ENCODE measurements around the gene HACD3.
A peak's percentile ranks its signal among the peaks of the same experiment; 100 is the strongest.
"Not testable (repeated sequence)": the region's sequence is repeated elsewhere in the genome, so short reads cannot be mapped to it uniquely, and the experiment has no call there.

HACD3 gene

DNA sequence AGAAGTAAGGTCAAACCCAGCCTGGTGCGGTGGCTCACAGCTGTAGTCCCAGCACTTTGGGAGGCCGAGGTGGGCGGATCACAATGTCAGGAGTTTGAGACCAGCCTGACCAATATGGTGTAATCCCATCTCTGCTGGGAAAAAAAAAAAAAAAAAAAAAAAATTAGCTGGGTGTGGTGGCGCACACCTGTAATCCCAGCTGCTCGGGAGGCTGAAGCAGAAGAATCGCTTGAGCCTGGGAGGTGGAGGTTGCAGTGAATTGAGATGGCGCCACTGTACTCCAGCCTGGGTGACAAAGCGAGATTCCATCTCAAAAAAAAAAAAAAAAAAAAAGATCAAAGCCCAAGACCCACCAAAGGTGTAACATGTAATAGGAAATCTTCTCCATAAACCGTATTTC, 19.0 kb downstream of the HACD3 start:
- not testable (repeated sequence) for DNase-seq (ENCODE audit: low read depth, low spot score)

DNA sequence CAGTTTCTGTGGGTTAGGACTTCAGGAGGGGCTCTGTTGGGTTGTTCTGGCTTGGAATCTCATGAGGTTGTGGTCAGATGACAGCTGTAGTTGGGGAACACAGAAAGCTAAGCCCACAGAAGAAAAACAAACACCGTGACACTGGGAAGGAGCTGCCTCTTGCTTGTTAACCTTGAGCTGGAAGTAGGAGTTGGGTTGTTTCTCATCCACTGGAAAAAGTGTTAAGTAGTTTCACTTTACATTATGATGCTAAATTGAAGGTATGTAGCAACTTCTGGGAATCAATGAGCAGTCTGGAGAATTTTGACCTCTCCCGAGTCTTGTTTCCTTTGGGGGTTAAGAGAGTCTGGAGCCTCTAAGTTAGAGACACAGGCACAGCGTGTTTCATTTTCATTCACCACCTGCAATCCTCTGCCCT, 20.4 kb downstream of the HACD3 start:
- DNase-seq (ENCODE audit: low read depth, low spot score): no peak

DNA sequence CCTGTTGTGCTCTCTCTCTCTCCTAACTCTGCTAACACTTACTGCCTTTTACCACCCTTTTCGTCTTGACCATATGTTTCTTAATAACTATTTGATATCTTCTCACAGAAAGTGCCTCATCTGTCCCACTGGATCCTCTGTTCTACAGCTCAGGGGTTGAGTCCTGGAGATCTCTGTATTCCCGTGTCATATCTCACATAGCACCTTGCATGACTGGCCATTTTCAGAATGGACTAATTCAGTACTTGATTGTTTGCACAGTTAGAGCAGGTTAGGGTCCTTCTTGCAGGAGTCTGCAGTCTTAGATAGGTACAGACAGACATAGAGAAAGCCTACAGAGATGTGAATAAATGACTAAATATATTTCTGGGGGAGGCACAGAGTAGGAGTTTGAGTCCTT, 20.9 kb downstream of the HACD3 start:
- no peak for DNase-seq (ENCODE audit: low read depth, low spot score)

DNA sequence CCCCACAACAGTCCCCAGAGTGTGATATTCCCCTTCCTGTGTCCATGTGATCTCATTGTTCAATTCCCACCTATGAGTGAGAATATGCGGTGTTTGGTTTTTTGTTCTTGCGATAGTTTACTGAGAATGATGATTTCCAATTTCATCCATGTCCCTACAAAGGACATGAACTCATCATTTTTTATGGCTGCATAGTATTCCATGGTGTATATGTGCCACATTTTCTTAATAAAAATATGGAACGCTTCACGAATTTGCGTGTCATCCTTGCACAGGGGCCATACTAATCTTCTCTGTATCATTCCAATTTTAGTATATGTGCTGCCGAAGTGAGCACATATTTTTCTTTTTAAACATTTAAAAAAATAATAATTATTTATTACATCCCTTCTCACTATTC, 22.6 kb downstream of the HACD3 start:
- not testable (repeated sequence) for DNase-seq (ENCODE audit: low read depth, low spot score)

DNA sequence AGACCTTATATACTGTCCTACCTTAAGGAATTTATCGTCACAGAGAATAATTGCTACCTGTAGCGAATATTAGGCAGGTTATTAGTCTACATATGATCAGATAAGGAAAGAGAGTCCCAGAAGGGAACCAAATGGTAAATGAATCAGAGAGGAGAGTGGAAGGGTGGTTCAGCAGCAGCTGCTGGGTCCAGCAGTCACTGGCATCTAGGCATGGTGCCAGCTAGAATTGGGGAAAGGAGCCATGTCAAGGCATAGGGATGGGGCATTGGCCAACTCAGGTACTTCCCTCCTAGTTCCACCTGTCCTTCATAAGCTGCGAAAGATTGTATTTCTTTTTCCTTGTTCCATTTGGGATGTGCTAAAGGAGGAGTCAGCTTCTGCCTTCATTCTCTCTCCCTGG, 23.4 kb downstream of the HACD3 start:
- no peak for DNase-seq (ENCODE audit: low read depth, low spot score)

DNA sequence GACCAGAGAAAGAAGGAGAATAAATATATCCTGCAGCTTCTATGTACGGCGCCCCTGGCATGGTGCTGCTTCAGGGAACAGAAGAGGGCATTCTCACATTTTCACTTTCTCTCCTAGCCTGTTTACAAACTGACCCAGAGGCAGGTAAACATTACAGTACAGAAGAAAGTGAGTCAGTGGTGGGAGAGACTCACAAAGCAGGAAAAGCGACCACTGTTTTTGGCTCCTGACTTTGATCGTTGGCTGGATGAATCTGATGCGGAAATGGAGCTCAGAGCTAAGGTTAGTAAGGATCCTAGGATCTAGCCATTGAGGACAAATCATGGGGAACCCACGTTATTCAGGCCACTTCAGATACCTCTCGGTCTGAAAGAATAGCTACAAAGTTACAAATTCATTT, 26.4 kb downstream of the HACD3 start:
- no peak for DNase-seq (ENCODE audit: low read depth, low spot score)

DNA sequence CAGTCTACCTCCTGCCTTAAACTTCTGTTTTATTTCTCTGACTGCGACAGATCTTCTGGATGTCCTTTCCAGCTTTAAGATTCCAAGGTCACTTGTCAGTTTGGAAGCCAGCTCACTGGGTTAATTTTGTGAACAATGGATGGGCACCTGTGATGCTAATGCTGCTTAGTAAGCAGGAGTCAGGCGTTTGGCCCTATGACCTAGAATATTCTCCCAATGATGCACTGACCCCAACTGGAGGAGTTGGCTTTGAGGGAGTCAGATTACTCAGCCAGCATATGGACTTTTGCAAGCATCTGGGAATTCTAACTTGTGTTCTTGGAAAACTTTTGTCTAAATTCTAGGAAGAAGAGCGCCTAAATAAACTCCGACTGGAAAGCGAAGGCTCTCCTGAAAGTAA, 28.1 kb downstream of the HACD3 start:
- no peak for DNase-seq (ENCODE audit: low read depth, low spot score)

DNA sequence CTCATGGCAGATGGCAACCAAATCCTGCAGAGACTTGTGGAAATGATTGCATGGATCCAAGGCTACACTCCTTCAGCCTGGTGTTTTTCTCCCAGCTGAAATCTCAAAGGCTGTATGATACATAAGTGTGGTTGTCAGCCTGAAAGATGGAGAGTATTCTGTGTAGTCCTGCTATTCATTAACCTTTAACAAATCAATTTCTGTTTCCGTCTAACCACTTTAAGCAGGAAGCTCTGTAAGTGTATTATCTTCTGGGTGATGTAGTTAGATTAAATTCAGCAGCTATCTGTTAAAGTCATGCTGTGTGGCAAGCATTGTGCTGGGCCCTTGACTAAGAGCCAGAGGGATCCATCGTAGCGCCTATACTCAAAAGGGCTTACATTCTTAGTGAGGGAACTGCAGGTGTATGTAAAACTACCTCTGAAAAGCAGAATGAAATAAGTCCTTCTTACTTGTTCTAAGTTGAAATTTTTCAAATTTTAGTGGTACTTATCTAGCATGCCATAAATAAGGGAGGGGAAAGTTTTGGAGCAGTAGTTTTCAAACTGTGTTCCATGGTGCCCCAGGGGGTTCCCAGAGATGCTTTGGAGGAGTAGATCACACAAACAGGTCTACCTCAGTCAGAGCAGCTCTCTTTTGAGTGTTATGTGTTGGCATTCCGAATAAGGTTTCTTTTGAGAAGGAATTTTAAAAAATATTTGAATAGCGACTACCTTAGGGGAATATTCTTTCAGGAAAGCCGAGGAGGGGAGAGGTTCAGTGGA, 28.9 kb downstream of the HACD3 start:
- DNase-seq (ENCODE audit: low read depth, low spot score): no peak

DNA sequence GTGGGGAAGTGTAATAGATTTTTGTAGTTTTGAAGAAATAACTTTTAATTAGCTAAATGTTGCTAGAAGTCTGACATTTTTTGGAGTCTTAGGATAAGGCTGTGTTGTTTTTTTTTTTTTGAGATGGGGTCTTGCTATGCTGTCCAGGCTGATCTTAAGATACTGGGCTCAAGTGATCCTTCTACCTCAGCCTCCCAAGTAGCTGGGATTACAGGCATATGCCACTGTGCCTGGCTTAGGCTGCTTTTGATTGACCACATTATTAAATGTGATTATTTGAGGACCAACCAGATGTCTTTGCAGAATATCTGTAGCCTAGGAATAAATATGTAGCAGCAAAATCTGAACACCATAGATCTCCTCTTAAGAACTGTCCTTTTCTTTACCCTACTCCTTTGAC, 29.7 kb downstream of the HACD3 start:
- no peak for DNase-seq (ENCODE audit: low read depth, low spot score)

DNA sequence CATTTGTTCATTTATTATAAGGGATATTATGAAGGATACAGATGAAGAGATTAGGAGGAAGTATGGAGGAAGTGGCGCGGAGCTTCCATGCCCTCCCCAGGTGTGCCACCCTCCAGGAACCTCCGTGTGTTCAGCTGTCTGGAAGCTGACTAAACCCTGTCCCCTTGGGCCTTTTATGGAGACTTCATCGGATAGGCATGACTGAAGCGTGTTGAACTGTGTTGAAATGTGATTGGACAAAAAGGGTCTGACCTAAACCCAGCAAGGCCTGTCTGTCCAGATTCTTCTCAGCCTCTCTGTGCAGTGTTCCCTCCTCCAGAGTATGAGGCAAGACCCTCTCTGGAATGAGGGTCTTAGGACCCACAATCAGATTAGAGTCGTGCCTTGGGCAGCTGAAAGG, 31.7 kb downstream of the HACD3 start:
- DNase-seq (ENCODE audit: low read depth, low spot score): no peak

DNA sequence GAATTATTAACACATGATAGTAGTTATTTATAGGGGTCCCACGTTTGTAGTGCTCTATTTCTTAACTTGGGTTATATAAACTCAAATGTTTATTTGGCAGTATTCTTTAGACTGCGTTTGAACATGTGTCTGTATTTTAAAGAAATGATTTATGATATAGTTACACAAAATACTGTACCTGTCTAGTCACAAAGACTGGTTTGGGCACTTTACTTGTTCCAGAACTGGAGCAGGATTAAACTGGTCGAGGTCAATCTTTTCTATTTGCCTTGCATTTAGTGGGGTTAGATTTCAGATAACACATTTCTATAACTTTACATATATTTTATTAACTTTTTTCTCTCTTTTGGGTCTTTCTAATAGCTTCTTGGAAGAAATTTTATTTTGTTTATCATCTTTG, 39.5 kb downstream of the HACD3 start:
- DNase-seq (ENCODE audit: low read depth, low spot score): no peak

DNA sequence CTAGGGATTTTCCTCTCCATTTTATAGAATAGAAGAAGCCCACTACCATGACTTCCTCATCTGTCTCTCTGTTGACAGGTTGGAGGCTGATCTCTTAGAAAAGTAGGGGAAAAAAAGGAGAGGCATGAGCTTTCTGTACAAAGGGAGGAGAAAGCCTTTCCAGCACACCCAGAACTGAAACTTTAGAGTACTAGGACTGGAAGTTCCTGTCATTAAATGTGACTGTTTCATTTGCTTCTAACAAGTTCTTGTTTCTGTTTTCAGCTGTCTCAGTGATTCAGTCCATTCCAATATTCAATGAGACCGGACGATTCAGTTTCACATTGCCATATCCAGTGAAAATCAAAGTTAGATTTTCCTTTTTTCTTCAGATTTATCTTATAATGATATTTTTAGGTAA, 41.7 kb downstream of the HACD3 start:
- DNase-seq (ENCODE audit: low read depth, low spot score): no peak

DNA sequence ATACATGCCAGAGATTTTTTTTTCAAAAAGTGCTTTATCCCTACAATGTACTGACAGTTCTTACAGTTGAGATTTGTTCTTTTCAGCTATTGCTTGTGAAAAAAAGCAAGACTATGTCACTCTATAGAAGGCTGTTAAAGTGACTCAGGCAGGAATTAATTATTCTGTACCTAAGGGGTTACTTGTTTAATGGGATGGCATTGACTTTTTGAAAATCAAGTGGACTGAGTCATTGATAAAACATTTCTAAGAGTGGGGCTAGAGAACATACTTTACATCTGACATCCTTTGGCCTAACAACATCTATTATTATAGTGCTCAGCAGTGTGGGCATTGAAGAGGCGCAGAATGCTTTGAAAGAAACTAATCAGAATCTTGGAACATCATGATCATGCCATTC, 46.4 kb downstream of the HACD3 start:
- DNase-seq (ENCODE audit: low read depth, low spot score): no peak

DNA sequence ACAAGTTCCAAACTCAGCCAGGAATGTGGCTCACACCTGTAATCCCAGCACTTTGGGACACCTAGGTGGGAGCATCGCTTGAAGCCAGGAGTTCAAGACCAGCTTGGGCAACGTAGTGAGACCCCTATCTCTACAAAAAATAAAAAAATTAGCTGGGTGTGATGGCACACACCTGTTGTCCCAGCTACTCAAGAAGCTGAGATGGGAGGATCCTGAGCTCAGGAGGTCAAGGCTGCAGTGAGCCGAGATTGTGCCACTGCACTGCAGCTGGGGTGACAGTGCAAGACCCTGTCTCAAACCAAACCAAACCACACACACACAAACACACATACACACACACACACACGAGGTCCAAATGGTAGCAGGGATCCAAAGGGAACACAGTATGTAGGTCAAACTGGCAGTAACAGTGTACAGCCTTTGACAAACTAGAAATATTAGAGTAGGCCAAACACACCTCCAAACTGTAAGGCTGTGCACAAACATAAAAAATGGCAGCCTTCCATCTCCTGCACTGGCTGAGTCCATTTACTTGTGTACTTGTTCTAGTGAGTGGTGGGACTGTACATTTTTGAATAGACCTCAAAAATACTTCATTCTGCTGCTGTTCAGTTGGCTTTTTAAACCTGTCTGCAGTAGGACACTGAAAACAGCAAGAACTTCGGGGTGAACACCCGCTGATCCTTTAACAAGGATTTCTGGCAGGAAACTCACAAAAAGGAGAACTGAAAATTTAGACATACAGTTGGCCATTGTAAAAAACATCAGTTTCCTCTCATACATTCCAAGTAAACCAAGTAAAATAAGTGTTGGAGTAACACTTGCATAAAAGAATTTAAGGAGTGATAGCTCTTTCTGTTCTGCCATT, 47.1 kb downstream of the HACD3 start:
- DNase-seq (ENCODE audit: low read depth, low spot score): no peak

DNA sequence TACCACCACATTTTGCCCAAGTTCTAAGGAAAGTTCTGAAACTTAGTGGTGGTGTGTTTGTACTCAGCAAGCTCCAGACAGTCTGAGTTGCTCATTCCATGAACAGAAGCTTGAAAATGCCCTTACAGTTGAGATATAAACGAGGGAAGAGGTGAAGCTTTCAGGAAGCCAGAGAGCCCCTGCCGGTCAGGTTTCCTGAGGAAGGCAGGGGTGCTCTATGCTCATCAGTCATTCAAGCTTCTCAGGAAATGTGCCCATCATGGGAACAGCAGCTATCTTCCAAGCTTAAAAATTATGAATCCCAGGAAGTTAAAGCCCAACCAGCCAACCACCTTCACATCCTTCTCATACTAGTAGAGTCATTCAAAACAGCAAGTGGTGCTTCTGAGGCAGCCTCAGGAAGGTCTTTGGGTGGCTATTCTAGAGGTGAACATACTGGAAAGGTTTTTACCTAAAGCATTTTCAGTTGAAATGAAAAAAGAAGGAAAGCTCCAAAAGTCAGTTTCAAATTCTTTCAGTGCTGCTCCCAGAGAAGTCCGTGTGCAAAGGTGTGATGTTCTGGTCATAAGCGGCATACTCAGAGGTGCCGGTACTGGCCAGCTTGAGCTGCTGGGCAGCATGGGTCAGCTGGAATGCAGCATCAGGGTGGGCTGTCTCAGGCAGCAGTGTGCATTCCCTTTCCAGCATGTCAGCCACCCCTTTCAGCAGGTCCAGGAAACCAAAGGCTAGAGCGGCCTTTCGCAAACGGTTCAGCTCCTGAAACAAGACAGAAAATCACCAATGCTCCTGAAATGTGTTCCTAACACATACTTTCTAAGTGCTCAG, 48.9 kb downstream of the HACD3 start:
- no peak for DNase-seq (ENCODE audit: low read depth, low spot score)

DNA sequence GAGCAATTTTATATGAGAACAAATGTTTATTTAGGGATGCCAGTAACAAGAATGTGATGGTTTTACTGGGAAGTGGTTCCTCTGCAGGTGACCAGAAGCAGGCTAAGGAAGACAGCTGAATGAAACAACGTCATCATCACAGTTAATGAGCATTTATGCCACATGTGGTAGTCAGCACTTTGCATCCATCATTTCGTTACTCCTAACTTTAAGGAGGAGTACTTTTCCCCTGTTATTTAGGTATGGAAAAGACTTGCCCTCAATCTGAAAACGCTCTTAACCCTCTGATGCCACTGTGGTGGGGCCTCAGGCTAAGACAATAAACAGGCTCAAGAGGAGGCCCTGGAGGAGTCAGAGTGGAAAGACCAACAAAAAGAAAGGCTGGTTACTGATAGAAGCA, 49.5 kb downstream of the HACD3 start:
- no peak for DNase-seq (ENCODE audit: low read depth, low spot score)

DNA sequence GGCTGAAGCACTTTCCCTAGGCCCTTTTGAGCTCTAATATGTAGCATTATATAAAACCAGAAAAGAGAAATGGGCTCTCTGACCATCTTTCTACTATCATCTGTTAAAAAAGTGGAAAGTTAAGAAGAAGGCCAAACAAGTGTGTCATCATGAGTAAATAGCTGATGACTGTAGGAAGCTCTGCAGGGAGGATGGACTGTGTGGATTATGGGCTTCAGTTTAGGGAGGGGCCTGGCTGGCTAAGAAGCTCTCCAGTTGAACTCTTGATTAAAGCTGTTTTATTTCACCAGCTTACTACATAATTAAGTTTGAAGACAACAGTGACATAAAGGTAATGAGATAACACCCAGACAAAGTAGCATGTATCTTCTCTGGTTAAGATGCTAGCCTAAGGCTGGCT, 50.0 kb downstream of the HACD3 start:
- DNase-seq (ENCODE audit: low read depth, low spot score): peak; percentile 36

DNA sequence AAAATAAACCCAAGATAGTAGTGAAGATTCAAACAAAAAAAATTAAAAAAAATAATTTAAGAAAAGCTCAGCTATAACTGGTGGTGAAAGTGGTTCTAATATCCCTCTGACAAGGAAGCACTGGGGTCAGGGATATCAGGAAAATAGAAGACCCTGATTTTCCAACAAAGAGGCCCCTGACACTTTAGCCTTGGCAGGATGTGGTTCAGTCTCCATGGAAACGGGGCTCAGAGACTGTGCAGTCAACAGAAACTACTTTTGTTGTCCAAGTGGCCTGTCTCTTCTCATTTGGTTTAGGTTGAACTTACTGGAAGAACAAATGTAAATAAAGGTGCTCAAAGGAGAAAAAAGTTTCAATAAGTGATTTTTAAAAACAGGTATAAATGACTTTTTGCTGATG, 53.4 kb downstream of the HACD3 start:
- DNase-seq (ENCODE audit: low read depth, low spot score): no peak

DNA sequence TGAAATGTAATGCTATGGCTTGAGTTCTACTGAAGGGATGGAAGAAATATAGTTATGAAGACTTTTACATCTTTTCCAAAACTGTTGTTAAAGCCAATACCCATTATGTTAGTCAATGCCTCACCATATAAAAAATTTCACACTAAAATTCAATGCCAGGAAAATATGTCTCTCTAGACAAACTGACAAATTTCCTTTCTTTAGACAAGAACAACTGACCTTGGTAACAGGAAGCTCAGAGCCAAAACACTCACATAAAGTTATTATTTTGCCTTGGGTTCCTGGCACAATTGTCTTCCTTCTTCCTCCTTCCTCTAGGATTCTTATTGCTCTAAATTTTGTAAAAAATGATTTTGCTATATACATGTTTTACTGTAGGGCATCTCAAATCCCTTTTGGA, 54.0 kb downstream of the HACD3 start:
- DNase-seq (ENCODE audit: low read depth, low spot score): no peak

DNA sequence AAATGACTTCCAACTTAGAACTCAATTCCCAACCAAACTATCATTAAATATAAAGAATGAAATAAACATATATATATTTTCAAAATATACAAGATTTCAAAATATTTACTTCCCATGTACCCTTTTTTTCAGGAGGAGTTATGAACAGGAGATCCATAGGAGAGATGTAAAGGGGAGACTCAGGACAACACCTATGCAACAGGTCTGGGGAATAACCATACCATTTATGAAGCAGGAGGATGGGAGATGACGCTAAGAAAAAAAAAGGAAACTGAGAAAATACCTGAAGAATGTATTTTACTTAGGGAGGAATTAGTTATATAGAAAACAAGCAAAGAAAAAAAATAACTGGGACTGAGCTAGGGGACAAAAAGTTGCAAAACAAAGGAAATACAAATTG, 56.8 kb downstream of the HACD3 start:
- no peak for DNase-seq (ENCODE audit: low read depth, low spot score)

DNA sequence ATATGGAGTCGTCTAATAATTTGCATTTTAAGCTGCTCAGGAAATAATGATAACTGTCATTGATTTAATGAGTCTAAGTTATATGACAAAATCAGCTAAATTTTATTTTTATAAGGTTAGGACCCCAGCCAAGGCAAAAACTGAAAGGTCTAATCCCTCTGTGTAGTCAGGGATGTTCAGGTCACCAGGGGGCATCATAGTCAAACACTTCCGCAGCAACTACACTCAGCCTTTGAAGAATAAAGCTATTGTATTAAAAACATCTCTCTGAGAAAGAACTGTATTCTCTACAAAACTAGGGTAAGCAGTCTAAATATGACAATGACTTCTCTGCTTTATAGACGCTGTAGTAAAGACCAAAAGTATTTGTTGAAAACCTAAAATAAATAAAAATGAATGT, 65.7 kb downstream of the HACD3 start:
- no peak for DNase-seq (ENCODE audit: low read depth, low spot score)

DNA sequence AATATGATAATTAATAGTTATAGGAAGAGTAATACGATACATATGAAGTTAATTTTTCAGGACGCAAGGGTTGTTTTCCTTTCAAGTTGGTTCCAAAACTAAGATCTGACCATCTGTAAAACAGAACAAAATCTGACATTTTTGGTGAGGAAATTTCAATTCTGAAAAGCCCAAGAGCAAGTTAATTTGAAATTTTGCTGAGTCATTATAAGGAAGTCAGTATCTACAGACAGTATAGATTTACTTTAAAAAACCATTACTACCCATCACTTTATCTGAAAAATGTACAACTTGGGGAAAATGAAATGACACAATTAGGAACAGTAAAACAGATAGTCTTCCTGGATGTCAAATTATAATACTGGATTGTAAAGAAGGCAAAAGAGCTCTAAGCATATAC, 68.2 kb downstream of the HACD3 start:
- DNase-seq (ENCODE audit: low read depth, low spot score): no peak
